ENCODE results near the gene LCTL. TPM values are rescaled to one million over a fixed set of nuclear protein-coding genes. Genes with fewer than 3 reads are reported as not detected.

LCTL gene
- total and polyA plus RNA-seq, 2 donors (not counting 1 experiment from before 2014, with no cell fraction given): 0.66 to 0.96 TPM

DNA sequence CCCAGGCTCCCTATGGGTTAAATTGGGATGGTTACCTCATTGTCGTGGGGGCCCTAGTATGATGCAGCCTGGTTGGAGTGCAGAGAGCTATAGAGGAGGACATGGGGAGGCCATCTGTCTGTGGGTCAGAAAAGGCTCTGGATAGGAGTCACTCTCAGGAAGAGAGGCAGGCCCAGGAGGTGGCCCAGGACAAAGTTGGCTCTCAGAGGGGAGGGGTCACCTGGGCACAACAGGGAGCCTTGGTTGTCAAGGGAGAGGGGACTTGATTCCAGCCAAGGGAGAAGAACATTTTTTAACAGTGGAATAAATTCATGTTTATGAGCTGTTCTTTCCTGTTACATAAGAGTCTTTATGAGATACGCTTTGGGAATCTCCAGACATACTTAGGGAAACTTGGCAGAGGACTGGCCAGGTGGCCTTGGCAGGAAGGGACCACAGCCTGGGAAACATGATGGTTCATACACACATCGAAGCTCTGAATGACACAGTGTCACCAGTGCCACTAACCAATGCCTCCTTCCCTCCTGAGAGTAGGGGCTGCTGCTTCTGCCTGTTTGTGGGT, 27.5 kb upstream of the LCTL start:
- TF ChIP-seq, protein P1, sequence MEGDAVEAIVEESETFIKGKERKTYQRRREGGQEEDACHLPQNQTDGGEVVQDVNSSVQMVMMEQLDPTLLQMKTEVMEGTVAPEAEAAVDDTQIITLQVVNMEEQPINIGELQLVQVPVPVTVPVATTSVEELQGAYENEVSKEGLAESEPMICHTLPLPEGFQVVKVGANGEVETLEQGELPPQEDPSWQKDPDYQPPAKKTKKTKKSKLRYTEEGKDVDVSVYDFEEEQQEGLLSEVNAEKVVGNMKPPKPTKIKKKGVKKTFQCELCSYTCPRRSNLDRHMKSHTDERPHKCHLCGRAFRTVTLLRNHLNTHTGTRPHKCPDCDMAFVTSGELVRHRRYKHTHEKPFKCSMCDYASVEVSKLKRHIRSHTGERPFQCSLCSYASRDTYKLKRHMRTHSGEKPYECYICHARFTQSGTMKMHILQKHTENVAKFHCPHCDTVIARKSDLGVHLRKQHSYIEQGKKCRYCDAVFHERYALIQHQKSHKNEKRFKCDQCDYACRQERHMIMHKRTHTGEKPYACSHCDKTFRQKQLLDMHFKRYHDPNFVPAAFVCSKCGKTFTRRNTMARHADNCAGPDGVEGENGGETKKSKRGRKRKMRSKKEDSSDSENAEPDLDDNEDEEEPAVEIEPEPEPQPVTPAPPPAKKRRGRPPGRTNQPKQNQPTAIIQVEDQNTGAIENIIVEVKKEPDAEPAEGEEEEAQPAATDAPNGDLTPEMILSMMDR (conservative IDR thresholded peaks at IDR 0.05 in 1 of 2, IDR thresholded peaks at IDR 0.05 in 1 of 2; ENCODE audit: low read depth in 1 of 2, low read length in 2 of 2): no peak
- no peak for TF ChIP-seq EZH2 (IDR thresholded peaks at IDR 0.05; ENCODE audit: low read length, missing control alignments)

DNA sequence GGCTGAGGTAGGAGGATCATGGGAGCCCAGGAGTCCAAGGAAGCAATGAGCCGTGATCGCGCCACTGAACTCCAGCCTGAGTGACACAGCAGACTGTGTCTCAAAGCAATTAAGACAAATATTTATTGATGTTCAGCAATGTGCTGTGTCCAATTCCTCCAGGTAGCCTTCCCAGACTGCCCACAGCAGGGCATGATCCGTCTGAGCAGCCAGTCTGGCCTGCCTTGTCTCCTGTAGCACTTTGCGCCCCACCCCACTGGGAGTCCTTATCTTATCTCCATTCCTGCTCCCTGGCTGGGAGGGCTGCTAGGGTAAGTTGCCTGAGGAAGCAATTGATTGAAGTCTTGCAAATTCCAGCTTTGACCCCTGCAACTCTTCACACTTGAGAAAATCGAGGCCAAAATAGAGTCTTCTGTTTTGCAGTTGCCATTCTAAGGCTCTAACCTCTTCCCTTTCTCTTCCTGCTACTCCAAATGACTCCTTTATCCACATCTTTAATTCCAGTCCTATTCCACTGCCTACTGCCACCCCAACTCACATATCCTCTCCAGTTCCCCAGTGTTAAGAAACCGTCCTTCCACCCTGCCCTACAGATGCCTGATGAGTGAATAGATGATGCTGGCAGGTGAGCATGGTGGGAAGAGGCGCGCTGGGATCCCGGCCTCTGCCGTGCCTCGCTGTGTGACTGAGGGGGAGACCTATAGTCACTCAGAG, 26.9 kb upstream of the LCTL start:
- Histone ChIP-seq H3K4me3 (replicated peaks in 1 of 4; ENCODE audit: control extremely low read depth in 1 of 4, insufficient read depth in 1 of 4, low read depth in 3 of 4, low read length in 4 of 4) (no peak overlapping the region), H3K36me3 (ENCODE audit: control insufficient read depth, insufficient read depth, low read length) (no peaks in the 10 kb centered on the region), H3K9ac (ENCODE audit: insufficient read depth, low read length) (no peak overlapping the region), H3K9me3 (ENCODE audit: control insufficient read depth, insufficient read depth, low read depth, low read length) (no peaks in the 10 kb centered on the region), H3K4me2 (ENCODE audit: extremely low read depth, insufficient read depth, low read length) (no peak overlapping the region), H3K79me2 (ENCODE audit: control insufficient read depth, insufficient read depth, low read length) (no peaks in the 10 kb centered on the region), H4K20me1 (ENCODE audit: control insufficient read depth, extremely low read depth, insufficient read depth, low read length) (no peaks in the 10 kb centered on the region), H3K4me1 (ENCODE audit: control insufficient read depth, extremely low read depth, insufficient read depth, low read length) (no peaks in the 10 kb centered on the region), H3K27me3 (ENCODE audit: control insufficient read depth, insufficient read depth, low read length) (peaks cover 20% of the 10 kb centered on the region), H2AFZ (ENCODE audit: low read length) (no peak overlapping the region), H3K27ac (ENCODE audit: insufficient read depth, low read length) (no peak overlapping the region)
- no peak for DNase-seq (ENCODE audit: low read depth in 2 of 2)
- no peak for TF ChIP-seq EZH2 (IDR thresholded peaks at IDR 0.05; ENCODE audit: low read length, missing control alignments)
- TF ChIP-seq, protein P1 (conservative IDR thresholded peaks at IDR 0.05 in 1 of 2, IDR thresholded peaks at IDR 0.05 in 1 of 2; ENCODE audit: low read depth in 1 of 2, low read length in 2 of 2): no peak

More for the DNA sequence above, 27.5 kb upstream of the LCTL start:
- Histone ChIP-seq H3K9me3 (ENCODE audit: control insufficient read depth, insufficient read depth, low read depth, low read length) (no peaks in the 10 kb centered on the region), H2AFZ (ENCODE audit: low read length) (no peak overlapping the region), H3K4me1 (ENCODE audit: control insufficient read depth, extremely low read depth, insufficient read depth, low read length) (no peaks in the 10 kb centered on the region), H3K27me3 (ENCODE audit: control insufficient read depth, insufficient read depth, low read length) (peaks cover 16% of the 10 kb centered on the region), H3K79me2 (ENCODE audit: control insufficient read depth, insufficient read depth, low read length) (no peaks in the 10 kb centered on the region), H3K9ac (ENCODE audit: insufficient read depth, low read length) (no peak overlapping the region), H3K27ac (ENCODE audit: insufficient read depth, low read length) (no peak overlapping the region), H3K36me3 (ENCODE audit: control insufficient read depth, insufficient read depth, low read length) (no peaks in the 10 kb centered on the region), H3K4me2 (ENCODE audit: extremely low read depth, insufficient read depth, low read length) (no peak overlapping the region), H3K4me3 (replicated peaks in 1 of 4; ENCODE audit: control extremely low read depth in 1 of 4, insufficient read depth in 1 of 4, low read depth in 3 of 4, low read length in 4 of 4) (no peak overlapping the region), H4K20me1 (ENCODE audit: control insufficient read depth, extremely low read depth, insufficient read depth, low read length) (no peaks in the 10 kb centered on the region)
- DNase-seq (ENCODE audit: low read depth in 2 of 2): no peak

DNA sequence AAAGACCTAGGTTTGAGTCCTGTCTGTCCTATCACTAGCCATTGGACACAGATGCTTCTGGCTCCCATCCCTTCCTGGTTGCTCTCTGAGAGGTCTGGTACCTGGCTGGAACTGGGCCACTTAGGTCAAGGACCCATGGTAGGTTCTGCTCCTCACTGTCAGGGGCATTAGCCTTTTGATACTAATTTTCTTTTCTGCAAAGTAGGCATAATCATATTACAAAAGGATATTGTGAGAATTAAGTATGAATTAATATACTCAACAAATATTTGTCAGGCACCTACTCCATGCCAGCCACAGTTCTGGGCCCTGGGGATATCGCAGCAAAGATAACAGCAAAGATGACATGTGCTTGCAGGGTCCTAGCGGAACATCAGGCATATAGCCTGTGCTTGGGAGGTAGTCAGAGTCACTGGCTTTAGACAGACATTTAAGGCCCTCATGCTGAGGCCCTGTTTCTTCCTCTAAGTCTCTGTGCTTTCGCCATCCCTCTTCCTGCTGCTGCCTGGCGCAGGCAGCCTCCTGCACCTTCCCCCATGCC, 25.6 kb upstream of the LCTL start:
- H4K20me1 ChIP-seq (ENCODE audit: control insufficient read depth, extremely low read depth, insufficient read depth, low read length): no peaks in the 10 kb centered on the region

More for the DNA sequence above, 25.6 kb upstream of the LCTL start:
- no peak for DNase-seq (ENCODE audit: low read depth in 2 of 2)
- no peak overlapping the region for H3K4me2 ChIP-seq (ENCODE audit: extremely low read depth, insufficient read depth, low read length)
- no peaks in the 10 kb centered on the region for H3K79me2 ChIP-seq (ENCODE audit: control insufficient read depth, insufficient read depth, low read length)
- H3K27me3 ChIP-seq (ENCODE audit: control insufficient read depth, insufficient read depth, low read length): peaks cover 20% of the 10 kb centered on the region
- no peaks in the 10 kb centered on the region for H3K9me3 ChIP-seq (ENCODE audit: control insufficient read depth, insufficient read depth, low read depth, low read length)
- no peaks in the 10 kb centered on the region for H3K4me1 ChIP-seq (ENCODE audit: control insufficient read depth, extremely low read depth, insufficient read depth, low read length)
- H3K27ac ChIP-seq (ENCODE audit: insufficient read depth, low read length): no peak overlapping the region
- no peak overlapping the region for H3K4me3 ChIP-seq (replicated peaks in 1 of 4; ENCODE audit: control extremely low read depth in 1 of 4, insufficient read depth in 1 of 4, low read depth in 3 of 4, low read length in 4 of 4)
- H3K9ac ChIP-seq (ENCODE audit: insufficient read depth, low read length): no peak overlapping the region
- TF ChIP-seq, protein P1 (conservative IDR thresholded peaks at IDR 0.05 in 1 of 2, IDR thresholded peaks at IDR 0.05 in 1 of 2; ENCODE audit: low read depth in 1 of 2, low read length in 2 of 2): no peak
- no peaks in the 10 kb centered on the region for H3K36me3 ChIP-seq (ENCODE audit: control insufficient read depth, insufficient read depth, low read length)
- no peak overlapping the region for H2AFZ ChIP-seq (ENCODE audit: low read length)

Measured in fibroblast of lung (primary cell).